SU-DHL-6 (cell line): ENCODE measurements around the gene GDF10.

Experiments
- H2AFZ ChIP-seq: fragments of 200-600 bp; sonication (generic); 2 replicates; pipeline ENCODE4 v1.6.1; 2014; ENCODE audit warnings: low read depth, mild to moderate bottlenecking, moderate library complexity, mixed read lengths, antibody characterized with exemption, low read length; ENCODE audit not compliant: severe bottlenecking
- H3F3A ChIP-seq: fragments of 200-600 bp; shearing (Covaris generic); 2 replicates; pipeline ENCODE4 v1.6.0; 2016; ENCODE audit warnings: antibody characterized with exemption, mild to moderate bottlenecking; ENCODE audit not compliant: insufficient read depth
- H3K27ac ChIP-seq: fragments of 200-600 bp; sonication (generic); 2 replicates; pipeline ENCODE4 v1.5.1; 2016; ENCODE audit warnings: low read depth, mild to moderate bottlenecking, low read length, moderate library complexity, mixed read lengths
- H3K27me3 ChIP-seq: fragments of 200-600 bp; sonication (generic), shearing (Covaris generic); 2 replicates; pipeline ENCODE4 v1.6.0; 2014; ENCODE audit warnings: mild to moderate bottlenecking, low read length
- H3K36me3 ChIP-seq: fragments of 200-600 bp; sonication (generic); 2 replicates; pipeline ENCODE4 v1.6.1; 2014; ENCODE audit warnings: mild to moderate bottlenecking, low read length, mixed read lengths
- H3K4me2 ChIP-seq: fragments of 300-600, 200-600 bp; shearing (Covaris generic), sonication (generic); 2 replicates; pipeline ENCODE4 v1.6.0; 2014; ENCODE audit warnings: low read length, low read depth, mild to moderate bottlenecking; ENCODE audit not compliant: poor library complexity, severe bottlenecking
- H3K4me3 ChIP-seq: fragments of 200-600 bp; sonication (generic); 2 replicates; pipeline ENCODE4 v1.5.1; 2014; ENCODE audit warnings: antibody characterized with exemption, low read length, mild to moderate bottlenecking, mixed read lengths; ENCODE audit not compliant: insufficient read depth, poor library complexity, severe bottlenecking
- H3K79me2 ChIP-seq: fragments of 200-600 bp; sonication (generic); 2 replicates; pipeline ENCODE4 v1.6.1; 2014; ENCODE audit warnings: mild to moderate bottlenecking, low read length, moderate library complexity; ENCODE audit not compliant: insufficient read depth
- H3K9ac ChIP-seq: fragments of 200-600 bp; sonication (generic); 2 replicates; pipeline ENCODE4 v1.7.0; 2014; ENCODE audit warnings: mild to moderate bottlenecking, low read length
- H3K9me2 ChIP-seq: fragments of 200-600 bp; sonication (generic); replicated peaks from 2 replicates; pipeline ENCODE4 v1.6.1; 2014; ENCODE audit warnings: low read length; ENCODE audit not compliant: insufficient read depth
- H3K9me3 ChIP-seq: fragments of 200-600 bp; sonication (generic); 2 replicates; pipeline ENCODE4 v1.6.1; 2014; ENCODE audit warnings: low read length, mixed read lengths; ENCODE audit not compliant: insufficient read depth
- H4K20me1 ChIP-seq: fragments of 200-600 bp; sonication (generic); 2 replicates; pipeline ENCODE4 v1.6.1; 2014; ENCODE audit warnings: low read depth, mild to moderate bottlenecking, antibody characterized with exemption, low read length, moderate library complexity, mixed read lengths
- CTCF ChIP-seq: fragments of 200-600 bp; sonication (generic); IDR thresholded peaks from one replicate; pipeline ENCODE4 v1.5.1; 2017; ENCODE audit warnings: antibody characterized with exemption, mild to moderate bottlenecking, low read length, moderate library complexity; ENCODE audit not compliant: insufficient read depth, poor library complexity, severe bottlenecking
- EZH2phosphoT487 ChIP-seq: fragments of 200-600 bp; sonication (generic), shearing (Covaris generic); conservative IDR thresholded peaks from 2 replicates; pipeline ENCODE4 v1.6.1; 2018; ENCODE audit warnings: mild to moderate bottlenecking, antibody characterized with exemption, low read length, moderate library complexity, mixed read lengths

Gene GDF10

GRCh38 chr10:47305566-47305965 lies 5.6 kb downstream of the GDF10 start:
- H3K9ac ChIP-seq: no peak overlapping the region
- TF ChIP-seq EZH2phosphoT487 (no peak), CTCF (no peak)
- H3K4me2 ChIP-seq: no peak overlapping the region
- no peak overlapping the region for H2AFZ ChIP-seq
- H3K79me2 ChIP-seq: no peaks in the 10 kb centered on the region
- H3K27ac ChIP-seq: no peak overlapping the region
- H3K4me3 ChIP-seq: no peak overlapping the region
- H4K20me1 ChIP-seq: no peaks in the 10 kb centered on the region
- no peaks in the 10 kb centered on the region for H3K9me3 ChIP-seq
- H3F3A ChIP-seq: no peaks in the 10 kb centered on the region
- no peaks in the 10 kb centered on the region for H3K27me3 ChIP-seq
- H3K9me2 ChIP-seq: no peaks in the 10 kb centered on the region
- no peaks in the 10 kb centered on the region for H3K36me3 ChIP-seq

- H3K27me3 ChIP-seq: no peaks in the 10 kb centered on the region
- no peak overlapping the region for H3K27ac ChIP-seq
- H3K36me3 ChIP-seq: no peaks in the 10 kb centered on the region
- H3K9me2 ChIP-seq: no peaks in the 10 kb centered on the region
- H3K79me2 ChIP-seq: no peaks in the 10 kb centered on the region
- no peaks in the 10 kb centered on the region for H3K9me3 ChIP-seq
- H3K9ac ChIP-seq: no peak overlapping the region
- H2AFZ ChIP-seq: no peak overlapping the region
- no peak overlapping the region for H3K4me3 ChIP-seq
- no peak overlapping the region for H3K4me2 ChIP-seq
- TF ChIP-seq EZH2phosphoT487 (no peak), CTCF (no peak)
- no peaks in the 10 kb centered on the region for H4K20me1 ChIP-seq
- H3F3A ChIP-seq: no peaks in the 10 kb centered on the region
These were observed 6.6 kb downstream of the GDF10 start for GRCh38 chr10:47306387-47307210.

- no peaks in the 10 kb centered on the region for H3K79me2 ChIP-seq
- H3K36me3 ChIP-seq: no peaks in the 10 kb centered on the region
- no peaks in the 10 kb centered on the region for H3F3A ChIP-seq
- TF ChIP-seq EZH2phosphoT487 (no peak), CTCF (no peak)
- H3K4me2 ChIP-seq: no peak overlapping the region
- no peaks in the 10 kb centered on the region for H3K27me3 ChIP-seq
- H3K4me3 ChIP-seq: no peak overlapping the region
- no peak overlapping the region for H2AFZ ChIP-seq
- no peaks in the 10 kb centered on the region for H4K20me1 ChIP-seq
- no peaks in the 10 kb centered on the region for H3K9me2 ChIP-seq
- H3K27ac ChIP-seq: no peak overlapping the region
- H3K9me3 ChIP-seq: no peaks in the 10 kb centered on the region
- no peak overlapping the region for H3K9ac ChIP-seq
These were observed 7.4 kb downstream of the GDF10 start for GRCh38 chr10:47307381-47307780.
